C4-2B (cell line): ENCODE results near the gene RBM15.

Experiments
- CTCF ChIP-seq: fragments of 450-650 bp; conservative IDR thresholded peaks from 2 replicates; pipeline ENCODE4 v1.5.1; 2017; ENCODE audit warnings: mild to moderate bottlenecking
- ZFX ChIP-seq: fragments of 450-650 bp; IDR thresholded peaks from 2 replicates; pipeline ENCODE4 v1.6.1; 2017

DNA sequence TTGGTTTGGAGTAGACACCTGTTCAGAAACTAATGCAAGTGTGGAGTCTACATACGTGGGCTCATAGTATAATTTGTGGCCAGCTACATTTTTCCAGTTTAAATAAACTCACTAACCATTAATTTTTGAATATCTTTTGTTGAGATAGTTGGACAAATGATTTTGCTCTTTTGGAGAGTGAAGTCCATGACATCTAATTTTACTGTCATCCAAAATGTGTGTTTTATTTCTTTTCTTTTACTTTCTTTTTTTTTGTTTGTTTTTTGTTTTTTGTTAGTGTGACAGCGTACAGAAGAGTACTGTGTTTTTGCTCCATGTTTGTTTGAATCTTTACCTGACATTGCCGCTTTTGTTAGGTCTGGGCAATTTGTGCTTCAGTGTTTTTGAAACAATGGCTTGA, 5.0 kb downstream of the RBM15 start:
- no peak for TF ChIP-seq CTCF
- TF ChIP-seq ZFX, result no peak
